ENCODE data around the gene MBOAT2. TPM values are rescaled to one million over a fixed set of nuclear protein-coding genes. Genes with fewer than 3 reads are reported as not detected.

MBOAT2 gene
- polyA plus RNA-seq, 1 donor = 20.7 TPM

GRCh38 chr2:9032536-9033255 lies 29.2 kb upstream of the MBOAT2 start:
- DNase-seq = no peak
- H3K4me1 ChIP-seq (ENCODE audit: control insufficient read depth, insufficient read depth, low read length) = no peaks in the 10 kb centered on the region
- peaks cover 5% of the 10 kb centered on the region for H3K27me3 ChIP-seq (ENCODE audit: control insufficient read depth, insufficient read depth, low read length)
- no peak overlapping the region for H3K4me3 ChIP-seq (ENCODE audit: low read length)
- H3K9me3 ChIP-seq (ENCODE audit: control insufficient read depth, low read depth, low read length) = no peaks in the 10 kb centered on the region
- H3K36me3 ChIP-seq (ENCODE audit: control insufficient read depth, insufficient read depth, low read length) = no peaks in the 10 kb centered on the region
- H3K27ac ChIP-seq (ENCODE audit: low read length) = no peak overlapping the region
- WGBS (ENCODE audit: insufficient coverage, low lambda C conversion rate) = 63% methylated on average over 3 of the region's 3 CpGs

GRCh38 chr2:9032121-9032520 lies 28.6 kb upstream of the MBOAT2 start:
- WGBS (ENCODE audit: insufficient coverage, low lambda C conversion rate) = 54% methylated on average over 4 of the region's 6 CpGs
- Histone ChIP-seq H3K27ac (ENCODE audit: low read length) (no peak overlapping the region), H3K4me3 (ENCODE audit: low read length) (no peak overlapping the region), H3K27me3 (ENCODE audit: control insufficient read depth, insufficient read depth, low read length) (peaks cover 5% of the 10 kb centered on the region), H3K9me3 (ENCODE audit: control insufficient read depth, low read depth, low read length) (no peaks in the 10 kb centered on the region), H3K4me1 (ENCODE audit: control insufficient read depth, insufficient read depth, low read length) (no peaks in the 10 kb centered on the region), H3K36me3 (ENCODE audit: control insufficient read depth, insufficient read depth, low read length) (no peaks in the 10 kb centered on the region)
- no peak for DNase-seq

- H3K27ac ChIP-seq (ENCODE audit: low read length) = no peak overlapping the region
- no peak for DNase-seq
- no peaks in the 10 kb centered on the region for H3K4me1 ChIP-seq (ENCODE audit: control insufficient read depth, insufficient read depth, low read length)
- no peak overlapping the region for H3K4me3 ChIP-seq (ENCODE audit: low read length)
- H3K36me3 ChIP-seq (ENCODE audit: control insufficient read depth, insufficient read depth, low read length) = no peaks in the 10 kb centered on the region
- H3K9me3 ChIP-seq (ENCODE audit: control insufficient read depth, low read depth, low read length) = no peaks in the 10 kb centered on the region
- H3K27me3 ChIP-seq (ENCODE audit: control insufficient read depth, insufficient read depth, low read length) = peaks cover 5% of the 10 kb centered on the region
Observed at GRCh38 chr2:9031246-9031645, 27.8 kb upstream of the MBOAT2 start.

- no peak overlapping the region for H3K4me3 ChIP-seq (ENCODE audit: low read length)
- no peaks in the 10 kb centered on the region for H3K4me1 ChIP-seq (ENCODE audit: control insufficient read depth, insufficient read depth, low read length)
- DNase-seq = no peak
- H3K27me3 ChIP-seq (ENCODE audit: control insufficient read depth, insufficient read depth, low read length) = peaks cover 5% of the 10 kb centered on the region
- no CpG with 5 or more reads among the region's 4 CpGs for WGBS (ENCODE audit: insufficient coverage, low lambda C conversion rate)
- no peak overlapping the region for H3K27ac ChIP-seq (ENCODE audit: low read length)
- no peaks in the 10 kb centered on the region for H3K36me3 ChIP-seq (ENCODE audit: control insufficient read depth, insufficient read depth, low read length)
- H3K9me3 ChIP-seq (ENCODE audit: control insufficient read depth, low read depth, low read length) = no peaks in the 10 kb centered on the region
Observed at GRCh38 chr2:9030841-9031240, 27.4 kb upstream of the MBOAT2 start.

- Histone ChIP-seq H3K4me1 (ENCODE audit: control insufficient read depth, insufficient read depth, low read length) (no peaks in the 10 kb centered on the region), H3K9me3 (ENCODE audit: control insufficient read depth, low read depth, low read length) (no peaks in the 10 kb centered on the region), H3K27ac (ENCODE audit: low read length) (no peak overlapping the region), H3K4me3 (ENCODE audit: low read length) (no peak overlapping the region), H3K27me3 (ENCODE audit: control insufficient read depth, insufficient read depth, low read length) (peaks cover 5% of the 10 kb centered on the region), H3K36me3 (ENCODE audit: control insufficient read depth, insufficient read depth, low read length) (no peaks in the 10 kb centered on the region)
- whole genome bisulfite sequencing (ENCODE audit: insufficient coverage, low lambda C conversion rate) = 40% methylated on average over 2 of the region's 6 CpGs
- DNase-seq = no peak
Observed at GRCh38 chr2:9030190-9030589, 26.7 kb upstream of the MBOAT2 start.

- no peak for DNase-seq
- WGBS (ENCODE audit: insufficient coverage, low lambda C conversion rate) = no CpG with 5 or more reads among the region's 4 CpGs
- Histone ChIP-seq H3K4me1 (ENCODE audit: control insufficient read depth, insufficient read depth, low read length) (no peaks in the 10 kb centered on the region), H3K27ac (ENCODE audit: low read length) (no peak overlapping the region), H3K4me3 (ENCODE audit: low read length) (no peak overlapping the region), H3K27me3 (ENCODE audit: control insufficient read depth, insufficient read depth, low read length) (peaks cover 5% of the 10 kb centered on the region), H3K36me3 (ENCODE audit: control insufficient read depth, insufficient read depth, low read length) (no peaks in the 10 kb centered on the region), H3K9me3 (ENCODE audit: control insufficient read depth, low read depth, low read length) (no peaks in the 10 kb centered on the region)
Observed at GRCh38 chr2:9029721-9030120, 26.2 kb upstream of the MBOAT2 start.

GRCh38 chr2:9027884-9028283 lies 24.4 kb upstream of the MBOAT2 start:
- WGBS (ENCODE audit: insufficient coverage, low lambda C conversion rate) = no CpG with 5 or more reads among the region's 4 CpGs

GRCh38 chr2:9025746-9026145 lies 22.3 kb upstream of the MBOAT2 start:
- WGBS (ENCODE audit: insufficient coverage, low lambda C conversion rate) = no CpG with 5 or more reads among the region's 4 CpGs
- DNase-seq = no peak
- Histone ChIP-seq H3K9me3 (ENCODE audit: control insufficient read depth, low read depth, low read length) (no peaks in the 10 kb centered on the region), H3K36me3 (ENCODE audit: control insufficient read depth, insufficient read depth, low read length) (no peaks in the 10 kb centered on the region), H3K4me3 (ENCODE audit: low read length) (no peak overlapping the region), H3K27ac (ENCODE audit: low read length) (no peak overlapping the region), H3K27me3 (ENCODE audit: control insufficient read depth, insufficient read depth, low read length) (peaks cover 6% of the 10 kb centered on the region), H3K4me1 (ENCODE audit: control insufficient read depth, insufficient read depth, low read length) (no peaks in the 10 kb centered on the region)

More at GRCh38 chr2:9027884-9028283, 24.4 kb upstream of the MBOAT2 start:
- Histone ChIP-seq H3K9me3 (ENCODE audit: control insufficient read depth, low read depth, low read length) (no peaks in the 10 kb centered on the region), H3K27me3 (ENCODE audit: control insufficient read depth, insufficient read depth, low read length) (peaks cover 5% of the 10 kb centered on the region), H3K36me3 (ENCODE audit: control insufficient read depth, insufficient read depth, low read length) (no peaks in the 10 kb centered on the region), H3K27ac (ENCODE audit: low read length) (no peak overlapping the region), H3K4me3 (ENCODE audit: low read length) (no peak overlapping the region), H3K4me1 (ENCODE audit: control insufficient read depth, insufficient read depth, low read length) (no peaks in the 10 kb centered on the region)
- no peak for DNase-seq

- H3K27me3 ChIP-seq (ENCODE audit: control insufficient read depth, insufficient read depth, low read length) = peaks cover 4% of the 10 kb centered on the region
- H3K4me1 ChIP-seq (ENCODE audit: control insufficient read depth, insufficient read depth, low read length) = no peaks in the 10 kb centered on the region
- H3K9me3 ChIP-seq (ENCODE audit: control insufficient read depth, low read depth, low read length) = no peaks in the 10 kb centered on the region
- no peak overlapping the region for H3K4me3 ChIP-seq (ENCODE audit: low read length)
- H3K27ac ChIP-seq (ENCODE audit: low read length) = no peak overlapping the region
- H3K36me3 ChIP-seq (ENCODE audit: control insufficient read depth, insufficient read depth, low read length) = no peaks in the 10 kb centered on the region
- no peak for DNase-seq
Observed at GRCh38 chr2:9024575-9024974, 21.1 kb upstream of the MBOAT2 start.

GRCh38 chr2:9021563-9022211 lies 18.2 kb upstream of the MBOAT2 start:
- DNase-seq = no peak
- Histone ChIP-seq H3K4me1 (ENCODE audit: control insufficient read depth, insufficient read depth, low read length) (no peaks in the 10 kb centered on the region), H3K4me3 (ENCODE audit: low read length) (no peak overlapping the region), H3K27me3 (ENCODE audit: control insufficient read depth, insufficient read depth, low read length) (peaks cover 4% of the 10 kb centered on the region), H3K36me3 (ENCODE audit: control insufficient read depth, insufficient read depth, low read length) (no peaks in the 10 kb centered on the region), H3K9me3 (ENCODE audit: control insufficient read depth, low read depth, low read length) (no peaks in the 10 kb centered on the region), H3K27ac (ENCODE audit: low read length) (no peak overlapping the region)
- no CpG with 5 or more reads among the region's 1 CpG for WGBS (ENCODE audit: insufficient coverage, low lambda C conversion rate)

GRCh38 chr2:9020267-9020666 lies 16.8 kb upstream of the MBOAT2 start:
- H3K9me3 ChIP-seq (ENCODE audit: control insufficient read depth, low read depth, low read length) = no peaks in the 10 kb centered on the region
- no peaks in the 10 kb centered on the region for H3K4me1 ChIP-seq (ENCODE audit: control insufficient read depth, insufficient read depth, low read length)
- H3K27ac ChIP-seq (ENCODE audit: low read length) = no peak overlapping the region
- H3K4me3 ChIP-seq (ENCODE audit: low read length) = no peak overlapping the region
- peaks cover 4% of the 10 kb centered on the region for H3K27me3 ChIP-seq (ENCODE audit: control insufficient read depth, insufficient read depth, low read length)
- no peak for DNase-seq
- no peaks in the 10 kb centered on the region for H3K36me3 ChIP-seq (ENCODE audit: control insufficient read depth, insufficient read depth, low read length)
- 100% methylated on average over 1 of the region's 5 CpGs for WGBS (ENCODE audit: insufficient coverage, low lambda C conversion rate)

Measured in large intestine (tissue), 3 donors.